ENCODE measurements around the gene HLA-DRB5. TPM values are rescaled to one million over a fixed set of nuclear protein-coding genes. Genes with fewer than 3 reads are reported as not detected.
"Not testable (repeated sequence)": the region's sequence is repeated elsewhere in the genome, so short reads cannot be mapped to it uniquely, and the experiment has no call there.

HLA-DRB5 gene
- 0.21 TPM in 1 of 2 replicates, not detected in the other for total RNA-seq

DNA sequence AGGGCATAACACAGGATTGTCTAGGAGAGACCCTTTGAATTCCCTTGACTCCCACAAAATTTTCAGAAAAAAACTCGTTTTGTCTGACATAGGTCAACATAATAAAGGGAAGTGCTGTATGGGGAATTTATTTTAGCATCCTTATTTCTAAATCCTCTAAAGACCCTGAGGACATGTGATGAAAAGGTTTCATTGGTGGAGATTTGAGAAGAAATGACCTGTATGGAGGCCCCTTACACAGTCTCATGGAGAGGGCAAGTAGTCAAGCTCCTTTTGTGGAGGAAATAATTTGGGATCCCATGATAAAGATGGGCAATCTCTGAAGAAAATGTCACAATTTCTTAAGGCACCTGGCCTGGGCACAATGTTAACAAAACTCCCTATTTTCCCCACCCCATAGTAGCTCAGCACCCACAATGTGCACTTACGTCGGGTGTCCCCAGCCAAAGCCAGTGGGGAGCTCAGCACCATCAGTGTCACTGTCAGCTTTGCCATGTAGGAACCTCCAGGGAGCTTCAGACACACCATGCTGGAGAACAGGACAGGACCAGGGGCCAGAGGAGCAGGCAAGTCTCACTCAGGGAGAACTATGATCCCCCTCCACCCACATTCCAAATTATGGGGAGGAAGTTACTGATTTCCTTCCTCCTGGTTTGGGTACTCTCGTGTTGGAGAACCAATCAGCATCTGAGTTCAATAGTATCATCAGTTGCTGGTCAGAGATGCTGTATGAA lies at the start of gene HLA-DRB5:
TSS of gene HLA-DRB5 (minus strand) at position 591 of the 734 bp plus-strand sequence. CDS start at position 528, 63 bp downstream.
- Histone ChIP-seq H3K27me3 (ENCODE audit: control insufficient read depth, insufficient read depth, low read length) (no peaks in the 10 kb centered on the region), H3K36me3 (ENCODE audit: control insufficient read depth, insufficient read depth, low read length) (no peaks in the 10 kb centered on the region), H3K4me3 (ENCODE audit: low read depth, low read length) (no peak within 1 kb of the TSS)
- TF ChIP-seq, protein P1, sequence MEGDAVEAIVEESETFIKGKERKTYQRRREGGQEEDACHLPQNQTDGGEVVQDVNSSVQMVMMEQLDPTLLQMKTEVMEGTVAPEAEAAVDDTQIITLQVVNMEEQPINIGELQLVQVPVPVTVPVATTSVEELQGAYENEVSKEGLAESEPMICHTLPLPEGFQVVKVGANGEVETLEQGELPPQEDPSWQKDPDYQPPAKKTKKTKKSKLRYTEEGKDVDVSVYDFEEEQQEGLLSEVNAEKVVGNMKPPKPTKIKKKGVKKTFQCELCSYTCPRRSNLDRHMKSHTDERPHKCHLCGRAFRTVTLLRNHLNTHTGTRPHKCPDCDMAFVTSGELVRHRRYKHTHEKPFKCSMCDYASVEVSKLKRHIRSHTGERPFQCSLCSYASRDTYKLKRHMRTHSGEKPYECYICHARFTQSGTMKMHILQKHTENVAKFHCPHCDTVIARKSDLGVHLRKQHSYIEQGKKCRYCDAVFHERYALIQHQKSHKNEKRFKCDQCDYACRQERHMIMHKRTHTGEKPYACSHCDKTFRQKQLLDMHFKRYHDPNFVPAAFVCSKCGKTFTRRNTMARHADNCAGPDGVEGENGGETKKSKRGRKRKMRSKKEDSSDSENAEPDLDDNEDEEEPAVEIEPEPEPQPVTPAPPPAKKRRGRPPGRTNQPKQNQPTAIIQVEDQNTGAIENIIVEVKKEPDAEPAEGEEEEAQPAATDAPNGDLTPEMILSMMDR (IDR thresholded peaks at IDR 0.05; ENCODE audit: insufficient read depth, low read length, poor library complexity, severe bottlenecking) = no peak
- DNase-seq (ENCODE audit: low read depth) = no peak

DNA sequence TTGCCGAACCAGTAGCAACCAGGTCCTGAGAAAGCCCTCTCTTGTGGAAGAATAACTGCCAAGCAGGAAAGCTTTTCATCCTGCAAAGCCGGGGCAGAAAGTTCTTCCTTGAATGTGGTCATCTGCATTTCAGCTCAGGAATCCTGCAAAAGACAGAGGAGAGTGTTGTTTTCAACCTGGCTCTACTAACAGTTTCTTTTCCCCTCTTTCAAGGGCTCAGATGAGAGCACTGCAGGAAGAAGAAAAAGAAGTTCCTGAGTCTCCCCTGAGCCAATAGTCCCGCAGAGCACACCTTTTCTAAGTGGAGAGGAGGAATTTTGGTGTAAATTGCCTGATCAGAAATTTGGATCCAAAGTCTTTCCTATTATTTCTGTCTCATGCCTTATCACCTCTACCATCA lies 48.9 kb upstream of the HLA-DRB5 start:
- TF ChIP-seq, protein P1 (IDR thresholded peaks at IDR 0.05; ENCODE audit: insufficient read depth, low read length, poor library complexity, severe bottlenecking) = no peak
- Histone ChIP-seq H3K27me3 (ENCODE audit: control insufficient read depth, insufficient read depth, low read length) (no peaks in the 10 kb centered on the region), H3K4me3 (ENCODE audit: low read depth, low read length) (no peak overlapping the region), H3K36me3 (ENCODE audit: control insufficient read depth, insufficient read depth, low read length) (no peaks in the 10 kb centered on the region)
- no peak for DNase-seq (ENCODE audit: low read depth)

DNA sequence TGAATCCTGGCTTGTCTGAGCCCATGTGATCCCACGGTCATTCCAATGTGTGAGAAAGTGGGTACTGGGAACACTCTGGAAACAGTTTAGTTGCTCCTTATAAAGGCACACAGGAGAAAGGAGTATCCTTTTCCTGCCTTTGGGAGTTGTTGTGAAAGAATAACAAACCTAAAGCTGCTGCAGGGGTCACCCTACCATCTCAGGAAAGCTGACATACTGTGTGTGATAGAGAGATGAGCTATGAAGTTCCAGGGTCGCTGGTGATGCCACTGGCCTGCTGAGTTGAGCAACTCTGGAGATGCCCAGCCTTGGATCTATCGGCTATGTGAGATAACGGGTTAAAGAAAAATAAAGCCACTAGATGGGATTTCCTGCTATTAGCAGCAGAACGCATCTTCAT lies 47.4 kb upstream of the HLA-DRB5 start:
- H3K4me3 ChIP-seq (ENCODE audit: low read depth, low read length); H3K27me3 ChIP-seq (ENCODE audit: control insufficient read depth, insufficient read depth, low read length); H3K36me3 ChIP-seq (ENCODE audit: control insufficient read depth, insufficient read depth, low read length); DNase-seq (ENCODE audit: low read depth): not testable (repeated sequence)

DNA sequence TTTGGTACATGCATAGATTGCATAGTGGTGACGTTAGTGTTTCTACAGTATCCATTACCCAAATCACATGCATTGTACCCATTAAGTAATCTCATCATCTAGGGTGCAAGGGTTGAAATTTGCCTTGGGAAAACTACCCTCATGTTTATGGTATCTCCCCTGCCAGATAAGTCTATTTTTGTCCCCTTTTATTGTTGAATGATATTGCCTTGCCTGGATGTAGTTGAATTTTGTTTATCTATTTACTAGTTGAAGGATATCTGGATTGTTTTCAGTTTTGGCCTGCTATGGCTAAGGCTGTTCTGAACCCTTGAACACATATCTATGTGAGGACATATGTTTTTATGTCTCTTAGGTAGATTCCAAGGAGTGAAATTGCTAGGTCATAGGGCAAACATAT lies 46.2 kb upstream of the HLA-DRB5 start:
- no peak overlapping the region for H3K4me3 ChIP-seq (ENCODE audit: low read depth, low read length)
- no peak for DNase-seq (ENCODE audit: low read depth)
- TF ChIP-seq, protein P1 (IDR thresholded peaks at IDR 0.05; ENCODE audit: insufficient read depth, low read length, poor library complexity, severe bottlenecking) = no peak
- H3K27me3 ChIP-seq (ENCODE audit: control insufficient read depth, insufficient read depth, low read length) = no peaks in the 10 kb centered on the region
- no peaks in the 10 kb centered on the region for H3K36me3 ChIP-seq (ENCODE audit: control insufficient read depth, insufficient read depth, low read length)

DNA sequence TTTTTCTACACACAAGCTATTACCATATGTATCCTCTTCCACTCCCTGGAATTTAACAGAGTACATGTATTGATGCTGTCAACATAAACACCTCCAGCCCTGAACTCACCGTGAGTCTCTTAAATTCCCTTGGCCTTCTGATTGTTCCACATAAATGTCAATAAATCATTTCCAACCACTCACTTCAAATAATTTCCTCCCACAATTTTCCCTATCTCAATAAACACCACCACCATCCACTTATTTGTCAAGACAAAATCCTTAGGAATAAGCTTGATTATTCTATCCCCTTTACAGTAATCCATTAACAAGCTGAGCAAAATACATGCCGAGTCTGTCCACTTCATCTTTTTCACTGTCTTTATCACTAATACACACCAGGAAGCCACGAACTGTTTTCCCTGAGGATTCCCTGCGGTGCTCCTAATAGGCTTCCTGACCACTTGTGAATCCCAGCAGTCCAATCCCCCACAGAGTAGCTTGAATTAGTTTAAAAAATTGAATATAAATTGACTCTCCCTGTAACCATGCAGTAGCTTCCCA lies 40.3 kb upstream of the HLA-DRB5 start:
- no peak for DNase-seq (ENCODE audit: low read depth)
- Histone ChIP-seq H3K27me3 (ENCODE audit: control insufficient read depth, insufficient read depth, low read length) (no peaks in the 10 kb centered on the region), H3K4me3 (ENCODE audit: low read depth, low read length) (no peak overlapping the region), H3K36me3 (ENCODE audit: control insufficient read depth, insufficient read depth, low read length) (no peaks in the 10 kb centered on the region)
- TF ChIP-seq, protein P1 (IDR thresholded peaks at IDR 0.05; ENCODE audit: insufficient read depth, low read length, poor library complexity, severe bottlenecking) = no peak

DNA sequence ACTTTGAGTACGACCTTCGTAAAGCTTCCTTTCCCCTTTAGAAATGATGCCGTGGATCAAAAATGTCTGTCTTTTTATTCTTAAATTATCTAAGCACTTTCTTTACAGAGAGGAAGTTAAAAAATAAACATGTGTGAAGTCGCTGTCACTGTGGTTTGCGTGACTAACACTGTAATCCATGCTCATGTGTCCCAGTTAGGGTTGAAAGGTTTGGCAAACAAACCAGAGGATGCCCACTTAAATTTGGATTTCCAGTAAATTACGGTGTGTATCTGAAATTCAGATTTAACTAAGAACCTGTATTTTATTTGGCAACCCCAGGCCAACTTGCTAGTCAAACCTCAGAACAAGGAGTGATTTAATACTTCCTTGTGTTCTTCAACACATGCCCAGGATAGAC lies 38.5 kb upstream of the HLA-DRB5 start:
- TF ChIP-seq, protein P1 (IDR thresholded peaks at IDR 0.05; ENCODE audit: insufficient read depth, low read length, poor library complexity, severe bottlenecking) = no peak
- Histone ChIP-seq H3K36me3 (ENCODE audit: control insufficient read depth, insufficient read depth, low read length) (no peaks in the 10 kb centered on the region), H3K4me3 (ENCODE audit: low read depth, low read length) (no peak overlapping the region), H3K27me3 (ENCODE audit: control insufficient read depth, insufficient read depth, low read length) (no peaks in the 10 kb centered on the region)
- DNase-seq (ENCODE audit: low read depth) = no peak

Measured in kidney epithelial cell (primary cell).